Ramos (cell line): ENCODE results near the gene NKIRAS2.

Experiments used
- in situ Hi-C: fragments of 300-500 bp; cut with MboI; formaldehyde crosslinking; loops from one replicate; pipeline ENCODE4 v1.14.3; 2022; ENCODE audit warnings: low sequenced_read_pairs; ENCODE audit not compliant: unreplicated experiment

Gene NKIRAS2

GRCh38 chr17:42050393-42051012 lies 30.6 kb downstream of the NKIRAS2 start, which contains the start of gene C17orf113:
Gene C17orf113 (minus strand): TSS chr17:42050601. CDS start chr17:42043376, 7,225 bp downstream.
- in situ Hi-C loops, result no loop called here

GRCh38 chr17:42051013-42051400 lies 31.1 kb downstream of the NKIRAS2 start:
- in situ Hi-C loops, result no loop called here

DNA sequence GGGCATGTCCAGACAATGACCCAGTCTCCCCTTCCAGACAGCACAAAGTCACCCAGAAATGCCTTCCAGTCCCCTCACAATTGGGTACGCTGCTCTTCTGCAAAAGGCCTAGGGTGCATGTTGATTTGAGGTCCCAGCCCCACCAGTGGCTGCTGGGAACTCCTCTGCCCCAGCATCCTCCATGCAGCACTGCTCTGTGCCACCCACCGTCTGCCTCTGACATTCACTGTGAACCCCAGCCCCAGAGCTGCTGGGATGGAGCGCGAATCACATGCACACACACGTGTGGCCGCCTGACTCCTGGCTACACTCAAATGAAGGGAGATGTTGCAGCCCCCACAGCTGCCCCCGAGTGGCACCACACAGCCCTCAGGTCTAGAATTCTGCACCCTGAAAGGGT lies 31.8 kb downstream of the NKIRAS2 start:
- in situ Hi-C loops, result no loop called here

- in situ Hi-C loops, result no loop called here
Measured at GRCh38 chr17:42052346-42052877, 32.5 kb downstream of the NKIRAS2 start.

DNA sequence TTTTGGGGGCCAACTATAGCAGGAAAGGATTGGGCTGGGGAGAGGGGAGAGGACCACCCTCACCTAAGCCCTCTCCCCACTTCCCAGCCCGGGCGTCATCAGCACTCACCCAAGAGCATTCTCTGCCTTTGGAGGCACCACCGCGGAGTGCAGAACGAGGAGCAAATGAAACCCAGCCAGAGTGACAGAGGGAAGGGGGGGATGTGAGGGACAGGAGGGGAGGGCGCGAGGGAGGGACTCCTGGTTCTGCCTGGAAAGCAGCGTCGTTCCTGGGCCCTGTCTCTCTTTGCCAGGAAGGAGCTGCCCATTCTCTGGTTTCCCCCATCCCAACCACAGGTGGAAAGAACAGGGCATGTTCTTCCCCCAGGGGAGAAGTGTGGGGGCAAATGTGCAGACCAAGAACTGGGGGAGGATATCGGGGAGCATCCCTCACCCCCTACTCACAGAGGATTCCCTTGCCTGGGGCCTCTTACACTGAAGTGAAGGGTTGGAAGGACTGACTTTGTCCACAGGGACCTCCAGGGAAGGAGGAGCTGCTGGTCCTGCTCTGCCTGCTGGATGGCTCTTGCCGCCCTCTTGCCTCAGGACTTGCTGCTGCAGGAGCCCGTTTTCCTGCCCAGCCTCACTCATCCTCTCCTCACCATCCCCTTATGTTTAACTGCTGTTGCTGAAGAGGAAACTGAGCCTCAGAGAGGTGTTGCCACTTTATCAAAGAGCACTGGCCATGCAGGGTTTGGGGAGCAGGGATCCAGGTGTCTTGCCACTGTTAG lies 34.0 kb downstream of the NKIRAS2 start:
- in situ Hi-C loops, result no loop called here

DNA sequence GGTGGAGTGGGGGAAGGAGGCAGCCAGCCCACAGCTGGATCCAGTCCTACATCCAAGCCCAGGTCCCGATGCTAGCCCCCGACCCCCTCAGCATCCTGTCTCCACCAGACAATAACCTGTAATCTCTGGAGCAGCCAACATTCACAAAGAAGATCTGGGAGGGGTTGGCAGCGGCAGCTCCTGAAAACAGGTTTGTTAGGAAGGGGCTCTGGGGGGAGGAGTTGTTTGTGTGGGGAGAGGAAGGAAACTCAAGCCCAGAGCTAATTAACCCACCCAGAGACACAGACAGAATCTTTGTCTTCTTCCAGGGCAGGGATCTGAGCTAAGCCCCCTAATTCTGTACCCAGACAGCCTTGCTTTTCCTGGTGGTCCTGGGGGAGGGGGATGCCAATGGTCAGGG lies 35.1 kb downstream of the NKIRAS2 start:
- in situ Hi-C loops, result no loop called here

- in situ Hi-C loops, result no loop called here
Measured at GRCh38 chr17:42055496-42055895, 35.6 kb downstream of the NKIRAS2 start.

DNA sequence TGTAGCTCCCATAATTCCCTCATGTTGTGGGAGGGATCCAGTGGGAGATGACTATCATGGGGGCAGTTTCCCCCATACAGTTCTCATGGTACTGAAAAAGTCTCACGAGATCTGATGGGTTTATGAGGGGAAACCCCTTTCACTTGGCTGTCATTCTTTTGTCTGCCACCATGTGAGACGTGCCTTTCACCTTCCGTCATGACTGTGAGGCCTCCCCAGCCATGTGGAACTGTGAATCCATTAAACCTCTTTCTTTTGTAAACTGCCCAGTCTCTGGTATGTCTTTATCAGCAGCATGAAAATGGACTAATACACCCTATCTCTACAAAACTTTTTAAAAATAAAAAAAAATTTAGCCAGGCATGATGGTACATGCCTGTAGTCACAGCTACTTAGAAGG lies 36.7 kb downstream of the NKIRAS2 start:
- in situ Hi-C loops, result no loop called here

- in situ Hi-C loops, result no loop called here
Measured at GRCh38 chr17:42058063-42058462, 38.2 kb downstream of the NKIRAS2 start.

DNA sequence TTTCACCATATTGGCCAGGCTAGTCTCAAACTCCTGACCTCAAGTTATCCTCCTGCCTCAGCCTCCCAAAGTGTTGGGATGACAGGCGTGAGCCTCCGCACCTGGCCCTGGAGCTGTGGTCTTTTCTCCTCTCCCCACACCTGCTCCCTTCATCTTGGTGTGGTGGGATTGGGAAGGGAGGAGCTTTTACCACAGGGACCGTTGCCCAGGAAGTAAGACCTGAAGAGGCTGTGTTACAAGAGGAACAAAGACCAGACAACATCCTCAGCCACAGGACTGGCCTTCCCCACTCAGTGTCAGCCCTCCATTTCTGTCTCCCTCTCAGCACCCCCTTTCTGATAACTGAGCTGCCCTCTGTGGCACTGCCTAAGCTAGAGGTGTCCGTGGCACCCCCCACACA lies 39.9 kb downstream of the NKIRAS2 start:
- in situ Hi-C loops, result no loop called here

DNA sequence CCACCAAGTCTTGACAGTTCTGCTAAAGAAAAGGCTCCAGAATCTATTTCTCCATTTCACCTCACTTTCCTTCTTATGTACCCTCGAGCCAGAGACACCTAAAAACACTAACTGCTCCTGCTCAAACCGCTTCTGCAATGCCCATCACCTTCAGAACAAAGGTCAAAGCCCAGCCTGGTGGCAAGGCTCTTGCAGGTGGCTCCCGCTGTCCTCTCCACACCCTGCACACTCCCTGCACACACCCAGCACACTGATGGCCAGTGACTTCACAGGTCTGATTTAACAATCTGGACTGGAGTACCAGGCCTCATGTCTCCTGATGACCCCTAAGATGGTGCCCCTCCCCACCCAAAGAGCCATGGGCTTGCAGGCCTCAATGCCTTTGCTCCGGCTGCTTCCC lies 40.3 kb downstream of the NKIRAS2 start:
- in situ Hi-C loops, result no loop called here

- in situ Hi-C loops, result no loop called here
Measured at GRCh38 chr17:42061646-42062487, 42.0 kb downstream of the NKIRAS2 start.

GRCh38 chr17:42062681-42063080 lies 42.8 kb downstream of the NKIRAS2 start:
- in situ Hi-C loops, result no loop called here

- in situ Hi-C loops, result no loop called here
Measured at GRCh38 chr17:42065201-42065600, 45.3 kb downstream of the NKIRAS2 start.

DNA sequence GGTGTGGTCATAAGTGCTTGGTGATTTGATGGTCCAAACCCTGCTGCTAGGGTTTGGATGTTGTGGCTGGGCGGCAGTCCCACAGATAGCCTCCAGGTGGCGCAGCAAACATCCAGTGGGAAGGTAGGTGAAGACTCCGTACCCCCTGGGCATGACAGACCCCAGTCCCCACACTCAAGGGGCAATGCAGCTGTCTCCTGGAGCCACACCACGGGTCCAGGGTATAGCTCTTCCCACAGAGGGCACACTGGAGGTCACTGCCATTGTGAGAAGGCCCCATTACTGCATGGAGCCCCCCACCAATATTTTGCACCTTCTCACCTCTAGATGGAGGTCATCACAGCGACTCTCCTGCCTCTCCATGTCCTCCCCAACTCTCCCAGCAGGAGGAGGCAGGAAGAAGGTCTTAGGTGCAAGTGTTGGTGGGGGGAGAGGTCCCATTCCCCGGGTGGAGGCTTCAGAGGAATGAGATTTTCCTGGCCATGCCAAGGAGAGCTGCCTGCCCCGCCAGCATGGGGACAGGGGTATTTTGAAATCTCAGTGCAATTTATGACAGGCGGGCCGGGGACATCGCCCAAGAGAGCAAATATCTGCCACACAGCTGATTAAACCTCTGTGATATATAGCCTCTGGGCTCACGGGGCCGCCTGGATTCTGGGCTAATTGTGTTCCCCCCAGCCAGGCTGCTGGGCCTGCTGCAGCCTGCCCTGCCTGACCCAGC lies 47.6 kb downstream of the NKIRAS2 start:
- in situ Hi-C loops, result no loop called here

GRCh38 chr17:42068979-42069378 lies 49.1 kb downstream of the NKIRAS2 start:
- in situ Hi-C loops, result no loop called here

GRCh38 chr17:42071810-42072209 lies 51.9 kb downstream of the NKIRAS2 start:
- in situ Hi-C loops, result no loop called here

DNA sequence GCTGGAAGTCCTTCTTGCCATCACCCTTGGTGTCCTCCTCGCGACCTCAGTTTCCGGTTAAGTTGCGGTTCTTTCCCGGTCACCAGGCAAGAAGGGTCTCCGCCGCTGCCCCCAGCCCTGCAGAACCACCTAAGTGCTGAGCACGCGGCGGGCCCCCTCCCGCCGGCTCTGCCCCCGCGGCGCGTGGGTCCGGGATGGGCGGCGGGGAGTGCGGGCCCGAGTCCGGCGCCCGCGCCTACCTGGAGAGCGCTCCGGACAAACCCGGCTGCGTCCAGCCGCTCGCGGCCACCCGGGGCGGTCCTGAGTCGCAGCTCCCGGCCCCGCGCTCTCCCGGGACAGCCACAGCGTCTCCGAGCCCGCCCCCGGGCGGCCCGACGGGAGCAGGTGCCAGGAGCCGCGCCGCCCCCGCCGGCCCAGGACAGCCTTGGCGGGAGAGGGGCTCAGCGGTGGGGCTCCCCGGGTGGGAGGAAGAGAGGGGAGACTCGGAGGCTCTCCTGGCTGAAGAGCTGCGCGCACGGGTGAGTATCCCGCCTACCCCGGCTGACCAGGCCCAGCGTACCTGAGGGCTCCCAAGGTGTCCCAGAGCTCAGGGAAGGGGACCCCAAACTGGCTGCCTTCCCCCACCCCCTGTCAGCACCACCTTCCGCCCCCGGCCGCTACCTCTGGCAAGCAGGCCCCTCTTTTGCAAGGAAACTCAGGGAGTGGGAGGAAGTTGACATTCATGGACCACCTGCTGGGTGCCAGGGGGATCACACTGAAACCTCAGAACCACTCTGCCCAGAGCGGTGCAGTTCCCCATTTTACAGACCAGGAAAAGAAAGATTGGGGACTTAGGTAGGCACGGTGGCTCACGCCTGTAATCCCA lies 52.7 kb downstream of the NKIRAS2 start:
- in situ Hi-C loops, result no loop called here
